A673 (cell line): Measurements from ENCODE around the gene IKZF3. TPM values are rescaled to one million over a fixed set of nuclear protein-coding genes. Genes with fewer than 3 reads are reported as not detected.
"Not testable (repeated sequence)": the region's sequence is repeated elsewhere in the genome, so short reads cannot be mapped to it uniquely, and the experiment has no call there.

Source experiments
- BruUV-seq: library from RNA; stranded (reverse); fragments of 400-500 nt; replicated peaks from 2 replicates; lab custom pipeline; 2021; lab: Mats Ljungman, UMichigan
- CTCF ChIA-PET: fragments of 300-600 bp; sonication (Branson Sonifier 250); formaldehyde crosslinking; loops from one replicate; lab custom pipeline; 2022; ENCODE audit warnings: antibody characterized with exemption; lab: Charles Lee
- POLR2A ChIA-PET: fragments of 300-600 bp; sonication (Branson Sonifier 250); formaldehyde crosslinking; loops from one replicate; lab custom pipeline; 2022; ENCODE audit warnings: antibody characterized with exemption; ENCODE audit not compliant: low non-redundant PET; lab: Charles Lee
- DNase-seq: peaks from one replicate; pipeline ENCODE4 v3.0.0-alpha.2; 2015; ENCODE audit warnings: low spot score
- H3K27ac ChIP-seq: fragments of 200-600 bp; sonication (generic); 2 replicates; pipeline ENCODE4 v1.5.1; 2016; ENCODE audit warnings: mixed run types, low read depth, mild to moderate bottlenecking, mixed read lengths, antibody characterized with exemption, low read length; ENCODE audit not compliant: poor library complexity, severe bottlenecking
- H3K27me3 ChIP-seq: fragments of 200-600 bp; sonication (generic); replicated peaks from 2 replicates; pipeline ENCODE4 v1.6.1; 2017; ENCODE audit warnings: mixed run types, low read depth, mild to moderate bottlenecking, mixed read lengths, antibody characterized with exemption, low read length; ENCODE audit not compliant: insufficient read depth, poor library complexity
- H3K36me3 ChIP-seq: fragments of 200-600 bp; sonication (generic); 2 replicates; pipeline ENCODE4 v1.6.1; 2016; ENCODE audit warnings: mixed run types, mild to moderate bottlenecking, mixed read lengths, antibody characterized with exemption, low read length; ENCODE audit not compliant: insufficient read depth, poor library complexity, severe bottlenecking
- H3K4me1 ChIP-seq: fragments of 200-600 bp; sonication (generic); 2 replicates; pipeline ENCODE4 v1.6.1; 2017; ENCODE audit warnings: mixed run types, mild to moderate bottlenecking, mixed read lengths, antibody characterized with exemption, low read length; ENCODE audit not compliant: insufficient read depth, poor library complexity, severe bottlenecking
- H3K4me3 ChIP-seq: fragments of 200-600 bp; sonication (generic); 2 replicates; pipeline ENCODE4 v1.5.1; 2016; ENCODE audit warnings: low read depth, mixed run types, mild to moderate bottlenecking, mixed read lengths, low read length; ENCODE audit not compliant: poor library complexity, severe bottlenecking
- H3K9me3 ChIP-seq: fragments of 200-600 bp; sonication (generic); 2 replicates; pipeline ENCODE4 v1.6.1; 2016; ENCODE audit warnings: mixed run types, low read depth, mild to moderate bottlenecking, mixed read lengths, antibody characterized with exemption, low read length; ENCODE audit not compliant: poor library complexity, severe bottlenecking
- EZH2 ChIP-seq: fragments of 200-600 bp; sonication (generic); IDR thresholded peaks from 2 replicates; pipeline ENCODE4 v1.6.1; 2017; ENCODE audit warnings: borderline replicate concordance, low read depth, mild to moderate bottlenecking, mixed read lengths, antibody characterized with exemption, low read length; ENCODE audit not compliant: poor library complexity, severe bottlenecking
- intact Hi-C: fragments of 100-400 bp; cut with micrococcal nuclease; formaldehyde crosslinking; loops from one replicate; pipeline ENCODE4 v1.10.0; 2022; ENCODE audit not compliant: unreplicated experiment
- total RNA-seq: library from RNA; stranded (reverse); gene quantifications from 2 replicates; pipeline ENCODE4 v1.2.3, GENCODE V29; 2021
- TF ChIP-seq, protein P1 (sequence below): fragments of 300-800, 200-600 bp; sonication (generic); conservative IDR thresholded peaks from 2 replicates; pipeline ENCODE4 v1.5.1; 2017; ENCODE audit warnings: low read depth, mild to moderate bottlenecking, antibody characterized with exemption, low read length, moderate library complexity, mixed read lengths

The IKZF3 gene
- total RNA-seq, 1 experiment from 2014 or later = not detected

DNA sequence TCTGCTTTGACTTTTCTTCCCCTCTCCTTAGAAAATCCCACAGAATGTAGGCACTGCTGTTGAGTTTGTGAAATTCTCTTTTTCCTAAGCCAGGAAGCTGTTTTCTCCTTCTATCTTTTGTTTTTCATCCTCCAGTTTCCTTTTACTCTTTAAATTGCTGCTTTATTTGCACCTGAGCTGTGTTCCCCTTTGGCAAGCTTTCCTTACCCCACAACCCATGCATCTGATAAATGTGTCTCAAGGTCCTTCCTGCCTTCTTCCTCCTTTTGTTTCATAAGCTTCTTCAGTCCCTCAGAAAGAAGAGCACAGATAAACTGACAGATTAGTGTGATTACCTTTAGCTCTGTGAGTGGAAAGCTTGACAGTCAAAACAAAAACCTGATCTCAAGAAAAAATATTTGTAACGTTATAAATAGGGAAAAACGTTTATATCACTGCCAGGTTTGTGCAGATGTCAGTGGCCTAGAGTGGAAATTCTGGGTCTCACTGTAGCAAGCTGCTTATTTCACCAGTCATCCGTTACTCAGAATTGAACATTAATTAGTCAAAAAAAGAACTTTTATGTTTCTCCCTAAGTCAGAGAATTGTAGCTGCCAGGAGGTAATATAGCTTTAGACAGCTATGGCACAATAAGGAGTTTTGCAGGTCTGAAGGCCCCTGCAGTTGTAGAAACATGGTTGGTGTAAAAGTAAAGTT lies 30.7 kb upstream of the IKZF3 start:
- no peak overlapping the region for H3K27ac ChIP-seq
- no peak for TF ChIP-seq EZH2
- TF ChIP-seq, protein P1, sequence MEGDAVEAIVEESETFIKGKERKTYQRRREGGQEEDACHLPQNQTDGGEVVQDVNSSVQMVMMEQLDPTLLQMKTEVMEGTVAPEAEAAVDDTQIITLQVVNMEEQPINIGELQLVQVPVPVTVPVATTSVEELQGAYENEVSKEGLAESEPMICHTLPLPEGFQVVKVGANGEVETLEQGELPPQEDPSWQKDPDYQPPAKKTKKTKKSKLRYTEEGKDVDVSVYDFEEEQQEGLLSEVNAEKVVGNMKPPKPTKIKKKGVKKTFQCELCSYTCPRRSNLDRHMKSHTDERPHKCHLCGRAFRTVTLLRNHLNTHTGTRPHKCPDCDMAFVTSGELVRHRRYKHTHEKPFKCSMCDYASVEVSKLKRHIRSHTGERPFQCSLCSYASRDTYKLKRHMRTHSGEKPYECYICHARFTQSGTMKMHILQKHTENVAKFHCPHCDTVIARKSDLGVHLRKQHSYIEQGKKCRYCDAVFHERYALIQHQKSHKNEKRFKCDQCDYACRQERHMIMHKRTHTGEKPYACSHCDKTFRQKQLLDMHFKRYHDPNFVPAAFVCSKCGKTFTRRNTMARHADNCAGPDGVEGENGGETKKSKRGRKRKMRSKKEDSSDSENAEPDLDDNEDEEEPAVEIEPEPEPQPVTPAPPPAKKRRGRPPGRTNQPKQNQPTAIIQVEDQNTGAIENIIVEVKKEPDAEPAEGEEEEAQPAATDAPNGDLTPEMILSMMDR = no peak
- H3K36me3 ChIP-seq = no peaks in the 10 kb centered on the region
- no peaks in the 10 kb centered on the region for H3K4me1 ChIP-seq
- H3K27me3 ChIP-seq = no peaks in the 10 kb centered on the region
- ChIA-PET CTCF (no interaction called here), POLR2A (no interaction called here)
- intact Hi-C loops = no loop called here
- no peak for DNase-seq
- H3K9me3 ChIP-seq = no peaks in the 10 kb centered on the region
- no peak overlapping the region for H3K4me3 ChIP-seq
- no TSS peak for BruUV-seq

DNA sequence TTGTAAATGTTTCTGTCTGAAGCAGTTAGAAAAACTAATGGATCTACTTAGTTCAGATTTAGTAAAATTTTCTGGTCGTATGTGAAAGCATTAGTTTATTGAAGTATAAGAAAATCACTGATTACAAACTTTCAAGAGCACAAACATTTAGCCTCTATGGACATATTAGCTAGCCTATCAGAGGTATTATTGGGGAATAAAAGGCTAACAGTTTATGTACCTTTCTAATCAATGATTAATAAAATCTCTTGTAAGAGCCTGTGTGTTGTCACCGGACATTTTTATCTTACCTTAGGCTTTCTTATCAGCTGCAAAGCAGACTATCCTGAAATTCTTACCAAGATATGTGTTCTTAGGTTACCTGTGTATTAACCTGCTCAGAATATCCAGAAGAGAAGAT lies 25.1 kb upstream of the IKZF3 start:
- CTCF ChIA-PET = no interaction called here
- DNase-seq = no peak

DNA sequence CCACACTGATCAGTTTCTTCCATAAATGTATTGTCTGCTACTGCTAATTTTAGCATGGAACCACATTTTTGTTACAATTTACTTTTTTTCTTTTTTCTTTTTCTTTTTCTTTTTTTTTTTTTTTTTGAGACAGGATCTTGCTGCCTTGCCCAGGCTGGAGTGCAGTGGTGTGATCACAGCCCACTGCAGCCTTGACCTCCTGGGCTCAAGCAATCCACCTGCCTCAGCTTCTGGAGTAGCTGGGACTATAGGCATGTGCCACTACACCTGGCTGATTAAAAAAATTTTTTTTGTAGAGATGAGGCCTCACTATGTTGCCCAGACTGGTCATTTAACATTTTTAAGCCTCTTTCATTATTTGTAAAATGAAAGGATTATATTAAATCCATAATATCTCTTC lies 23.0 kb upstream of the IKZF3 start:
- POLR2A ChIA-PET = no interaction called here
- CTCF ChIA-PET = no interaction called here
- no TSS peak for BruUV-seq

More for the DNA sequence above, 25.1 kb upstream of the IKZF3 start:
- no TSS peak for BruUV-seq
- Histone ChIP-seq H3K27me3 (no peaks in the 10 kb centered on the region), H3K27ac (no peak overlapping the region), H3K9me3 (no peaks in the 10 kb centered on the region), H3K4me3 (no peak overlapping the region), H3K4me1 (no peaks in the 10 kb centered on the region), H3K36me3 (no peaks in the 10 kb centered on the region)
- POLR2A ChIA-PET = no interaction called here
- no peak for TF ChIP-seq EZH2
- TF ChIP-seq, protein P1 = no peak
- intact Hi-C loops = no loop called here

DNA sequence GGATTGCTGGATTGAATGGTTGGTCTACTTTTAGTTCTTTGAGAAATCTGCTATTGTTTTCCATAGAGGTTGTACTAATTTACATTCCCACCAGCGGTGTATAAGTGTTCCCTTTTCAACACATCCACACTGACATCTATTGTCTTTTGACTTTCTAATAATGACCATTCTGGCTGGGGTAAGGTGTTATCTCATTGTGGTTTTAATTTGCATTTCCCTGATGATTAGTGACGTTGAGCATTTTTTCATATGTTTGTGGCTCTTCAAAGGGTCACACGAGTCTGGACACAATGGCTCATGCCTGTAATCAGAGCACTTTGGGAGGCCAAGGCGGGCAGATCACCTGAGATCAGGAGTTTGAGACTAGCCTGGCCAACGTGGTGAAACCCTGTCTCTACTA lies 22.0 kb upstream of the IKZF3 start:
- intact Hi-C loops, CTCF ChIA-PET, H3K36me3 ChIP-seq, H3K4me1 ChIP-seq, H3K27ac ChIP-seq, DNase-seq, H3K4me3 ChIP-seq, POLR2A ChIA-PET, BruUV-seq, H3K9me3 ChIP-seq, H3K27me3 ChIP-seq: not testable (repeated sequence)

More for the DNA sequence above, 23.0 kb upstream of the IKZF3 start:
- no peak for TF ChIP-seq EZH2
- TF ChIP-seq, protein P1 = no peak
- Histone ChIP-seq H3K27ac (no peak overlapping the region), H3K4me1 (no peaks in the 10 kb centered on the region), H3K27me3 (no peaks in the 10 kb centered on the region), H3K4me3 (no peak overlapping the region), H3K9me3 (no peaks in the 10 kb centered on the region), H3K36me3 (no peaks in the 10 kb centered on the region)
- DNase-seq = no peak
- intact Hi-C loops = no loop called here
